Transverse colon (tissue), 4 donors: Measurements from ENCODE around the gene POU5F2. TPM values are rescaled to one million over a fixed set of nuclear protein-coding genes. Genes with fewer than 3 reads are reported as not detected.

Source experiments
- DNase-seq: peaks from one replicate; pipeline ENCODE4 v3.0.0-alpha.2; 2019
- H3K27ac ChIP-seq, 4 donors: fragments of 200-600 bp; sonication (generic); 2 replicates each; pipeline ENCODE4 v1.5.1; 2016 to 2018; ENCODE audit warnings: inconsistent platforms in 4 of 4
- H3K27me3 ChIP-seq: fragments of 200-600 bp; sonication (generic); 2 replicates; pipeline ENCODE4 v1.5.1; 2017; ENCODE audit warnings: inconsistent platforms
- H3K36me3 ChIP-seq, 4 donors: fragments of 200-600 bp; sonication (generic); 2 replicates each; pipeline ENCODE4 v1.5.1; 2017 to 2019; ENCODE audit warnings: inconsistent platforms in 4 of 4
- H3K4me1 ChIP-seq, 4 donors: fragments of 200-600 bp; sonication (generic); 2 replicates each; pipeline ENCODE4 v1.5.1; 2017 to 2020; ENCODE audit warnings: inconsistent platforms in 4 of 4
- H3K4me3 ChIP-seq, 4 donors: fragments of 200-600 bp; sonication (generic); 1 replicate in 1 of 4; 2 replicates in 3 of 4; pipeline versions ENCODE4 v1.5.1 to v1.6.1; 2017 to 2019; ENCODE audit warnings: inconsistent platforms in 4 of 4
- H3K9me3 ChIP-seq, 2 donors: fragments of 200-600 bp; sonication (generic); 2 replicates each; pipeline ENCODE4 v1.5.1; 2017 to 2019; ENCODE audit warnings: inconsistent platforms in 2 of 2
- CTCF ChIP-seq, 5 experiments: fragments of 200-600 bp in 3 of 5; fragments of 450-650 bp in 2 of 5; sonication (generic) in 3 of 5; IDR thresholded peaks; 1 replicate in 2 of 5; 2 replicates in 3 of 5; pipeline ENCODE4 v1.5.1; 2016 to 2017; ENCODE audit warnings: antibody characterized with exemption in 5 of 5, inconsistent platforms in 3 of 5, mild to moderate bottlenecking in 2 of 5, moderate library complexity in 1 of 5
- EP300 ChIP-seq: sonication (generic); formaldehyde crosslinking; IDR thresholded peaks from one replicate; pipeline ENCODE4 v1.6.1; 2017; ENCODE audit warnings: antibody characterized with exemption, low read depth
- POLR2A ChIP-seq: fragments of 450-650 bp; IDR thresholded peaks from one replicate; pipeline ENCODE4 v1.6.1; 2016; ENCODE audit warnings: antibody characterized with exemption, mild to moderate bottlenecking, moderate library complexity
- POLR2AphosphoS5 ChIP-seq, 3 donors: sonication (generic); formaldehyde crosslinking; IDR thresholded peaks; one replicate each; pipeline ENCODE4 v1.6.1; 2016; ENCODE audit warnings: antibody characterized with exemption in 3 of 3
- WGBS, 2 donors: methylation state at CpG; one replicate each; pipeline ENCODE4 v1.1.5; 2018; ENCODE audit warnings: low coverage in 1 of 2; 5-methylcytosine and 5-hydroxymethylcytosine counted together
- in situ Hi-C, 4 donors: fragments of 200-750 bp; cut with MboI; loops; one replicate each; pipeline versions ENCODE4 v1.15.0 to v1.15.1; 2017; ENCODE audit warnings: low sequenced_read_pairs in 3 of 4, low pct_ligation_motif_present in 1 of 4, low pct_unique_long_range_greater_than_20kb in 1 of 4
- intact Hi-C: fragments of 100-400 bp; cut with DNase I; formaldehyde crosslinking; loops from one replicate; pipeline ENCODE4 v1.15.1; 2023; ENCODE audit warnings: low total_unique reads
- total RNA-seq, 4 donors: library from RNA; depleted of rRNA; stranded (reverse); fragments of >200 nt; gene quantifications; one replicate each; pipeline ENCODE4 v1.1.0, GENCODE V29; 2016

POU5F2 gene
- total RNA-seq, 4 donors from 2014 or later = 1.1 to 7.8 (median 4.0) TPM

DNA sequence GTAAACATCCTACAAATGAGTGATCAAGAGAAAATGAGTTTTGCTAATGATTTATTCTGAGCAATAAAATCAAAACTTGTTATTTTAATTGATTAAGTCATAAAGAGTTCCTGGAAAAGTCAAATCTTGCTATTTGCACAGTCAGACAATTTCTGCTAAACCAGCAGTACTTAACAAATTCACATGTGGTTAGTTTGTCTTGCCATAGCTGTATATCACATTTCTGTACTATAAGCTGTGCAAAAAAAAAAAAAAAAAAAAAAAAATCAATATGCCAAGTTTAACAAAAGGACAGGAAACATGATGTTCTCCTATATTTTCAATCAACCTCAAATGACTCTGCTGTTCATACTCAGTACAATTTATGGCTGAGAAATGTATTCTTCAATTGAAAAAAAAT lies 24.9 kb downstream of the POU5F2 start:
- intact Hi-C loops (no loop called here), in situ Hi-C loops (no loop called here)
- no peak overlapping the region for H3K4me3 ChIP-seq
- H3K27me3 ChIP-seq = no peaks in the 10 kb centered on the region
- H3K27ac ChIP-seq = no peak overlapping the region
- DNase-seq = no peak
- no peaks in the 10 kb centered on the region for H3K36me3 ChIP-seq
- peaks cover 0 to 14% (median 3%) of the 10 kb centered on the region in 4 donors for H3K4me1 ChIP-seq
- TF ChIP-seq CTCF (IDR thresholded peaks at IDR 0.05) (no peak), POLR2A (no peak), EP300 (no peak), POLR2AphosphoS5 (IDR thresholded peaks at IDR 0.05) (no peak)
- H3K9me3 ChIP-seq = no peaks in the 10 kb centered on the region

GRCh38 chr5:93715761-93716160 lies 25.6 kb downstream of the POU5F2 start:
- in situ Hi-C loops = no loop called here
- WGBS, 2 donors = 71 to 77% methylated on average over 1 of the region's 1 CpG
- Histone ChIP-seq H3K4me3 (no peak overlapping the region), H3K36me3 (no peaks in the 10 kb centered on the region), H3K27ac (no peak overlapping the region), H3K4me1 (peaks cover 0 to 11% (median under 1%) of the 10 kb centered on the region in 4 donors), H3K27me3 (no peaks in the 10 kb centered on the region), H3K9me3 (no peaks in the 10 kb centered on the region)
- DNase-seq = no peak
- intact Hi-C loops = no loop called here
- no peak for TF ChIP-seq EP300

- TF ChIP-seq EP300 (no peak), CTCF (IDR thresholded peaks at IDR 0.05) (no peak), POLR2A (no peak), POLR2AphosphoS5 (IDR thresholded peaks at IDR 0.05) (no peak)
- Histone ChIP-seq H3K27ac (no peak overlapping the region), H3K36me3 (no peaks in the 10 kb centered on the region), H3K4me3 (no peak overlapping the region), H3K4me1 (peaks cover 0 to 11% (median under 1%) of the 10 kb centered on the region in 4 donors), H3K27me3 (no peaks in the 10 kb centered on the region), H3K9me3 (no peaks in the 10 kb centered on the region)
- WGBS, 2 donors = 55 to 64% methylated on average over 2 of the region's 2 CpGs
- intact Hi-C loops = no loop called here
- DNase-seq = no peak
- in situ Hi-C loops = no loop called here
Observed at GRCh38 chr5:93715327-93715726, 26.1 kb downstream of the POU5F2 start.

DNA sequence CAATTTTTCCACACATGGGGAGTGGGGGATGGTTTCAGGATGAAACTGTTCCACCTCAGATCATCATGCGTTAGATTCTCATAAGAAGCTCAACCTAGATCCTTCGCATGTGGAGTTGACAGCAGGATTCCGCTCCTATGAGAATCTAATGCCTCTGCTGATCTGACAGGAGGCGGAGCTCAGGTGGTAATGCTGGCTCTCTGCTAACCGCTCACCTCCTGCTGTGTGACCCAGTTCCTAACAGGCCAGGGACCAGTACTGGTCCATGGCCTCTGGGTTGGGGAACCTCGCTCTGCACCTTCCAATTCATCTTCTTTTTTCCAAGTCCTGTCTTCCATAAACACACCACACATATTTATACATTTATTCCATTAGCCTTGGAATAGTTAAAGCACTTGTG lies 33.0 kb downstream of the POU5F2 start:
- intact Hi-C loops (no loop called here), in situ Hi-C loops (no loop called here)
- no peak overlapping the region for H3K27ac ChIP-seq
- no peaks in the 10 kb centered on the region for H3K4me1 ChIP-seq
- H3K4me3 ChIP-seq = no peak overlapping the region
- TF ChIP-seq EP300 (no peak), POLR2AphosphoS5 (IDR thresholded peaks at IDR 0.05) (no peak), CTCF (IDR thresholded peaks at IDR 0.05) (no peak), POLR2A (no peak)
- 96 to 100% methylated on average over 1 to 6 of the region's 6 CpGs for WGBS, 2 donors
- no peaks in the 10 kb centered on the region for H3K9me3 ChIP-seq
- no peaks in the 10 kb centered on the region for H3K27me3 ChIP-seq
- DNase-seq = no peak
- H3K36me3 ChIP-seq = no peaks in the 10 kb centered on the region

DNA sequence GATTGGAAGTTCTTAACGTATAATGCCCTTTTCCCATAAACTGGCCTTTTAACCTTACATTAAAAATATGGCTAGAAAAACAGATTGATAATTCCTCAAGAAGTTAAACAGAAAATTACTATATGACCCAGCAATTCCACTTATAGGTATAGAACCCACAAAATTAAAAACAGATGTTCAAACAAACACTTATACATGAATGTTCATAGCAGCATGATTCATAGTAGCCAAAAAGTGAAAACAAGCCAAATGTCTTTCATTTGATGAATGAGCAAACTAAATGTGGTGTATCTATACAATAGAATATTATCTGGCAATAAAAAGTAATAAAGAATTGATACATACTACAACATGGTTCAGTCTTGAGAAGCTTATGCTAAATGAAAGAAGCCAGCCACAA lies 35.5 kb downstream of the POU5F2 start:
- H3K27me3 ChIP-seq = no peaks in the 10 kb centered on the region
- no peak for DNase-seq
- in situ Hi-C loops = no loop called here
- TF ChIP-seq POLR2AphosphoS5 (IDR thresholded peaks at IDR 0.05) = no peak
- no peak for TF ChIP-seq EP300
- H3K36me3 ChIP-seq = no peaks in the 10 kb centered on the region
- intact Hi-C loops = no loop called here
- H3K27ac ChIP-seq = no peak overlapping the region
- 93 to 95% methylated on average over 1 of the region's 1 CpG for WGBS, 2 donors
- no peak overlapping the region for H3K4me3 ChIP-seq
- H3K4me1 ChIP-seq = no peaks in the 10 kb centered on the region
- no peaks in the 10 kb centered on the region for H3K9me3 ChIP-seq
